GM12874 (cell line): ENCODE data around the gene SLC6A17.

Experiments
- TF ChIP-seq, protein P1 (sequence below): IDR thresholded peaks from 2 replicates; pipeline ENCODE4 v1.5.1; 2011; ENCODE audit warnings: low read depth, mild to moderate bottlenecking, control low read depth, low read length, moderate library complexity; ENCODE audit not compliant: insufficient read depth

The SLC6A17 gene

DNA sequence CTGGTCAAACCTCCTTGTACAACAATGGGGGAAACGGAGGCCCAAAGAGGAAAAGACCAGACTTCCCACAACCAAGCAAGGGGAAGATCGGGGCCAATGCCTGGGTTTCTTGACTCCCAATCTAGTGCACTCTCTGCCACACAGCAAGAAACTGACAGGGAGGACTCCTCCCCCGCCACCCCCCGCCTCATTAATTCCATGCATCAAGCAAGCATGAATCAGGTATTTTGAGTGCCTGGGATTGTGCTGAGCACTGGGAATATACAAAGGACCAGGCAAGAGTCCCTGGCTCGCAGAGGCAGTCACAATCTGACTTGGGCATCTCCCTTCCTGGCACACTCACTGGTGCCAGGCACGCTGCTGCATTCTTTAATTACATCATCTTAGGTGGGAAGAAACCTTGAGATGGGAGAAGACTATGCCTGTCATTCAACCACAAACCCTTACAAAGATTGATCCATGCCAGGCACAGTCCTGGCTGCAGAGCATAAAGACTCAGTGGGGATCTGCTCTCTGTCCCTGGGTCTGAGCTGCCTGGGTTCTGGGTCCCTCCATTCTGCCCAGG, 55.4 kb downstream of the SLC6A17 start:
- TF ChIP-seq, protein P1, sequence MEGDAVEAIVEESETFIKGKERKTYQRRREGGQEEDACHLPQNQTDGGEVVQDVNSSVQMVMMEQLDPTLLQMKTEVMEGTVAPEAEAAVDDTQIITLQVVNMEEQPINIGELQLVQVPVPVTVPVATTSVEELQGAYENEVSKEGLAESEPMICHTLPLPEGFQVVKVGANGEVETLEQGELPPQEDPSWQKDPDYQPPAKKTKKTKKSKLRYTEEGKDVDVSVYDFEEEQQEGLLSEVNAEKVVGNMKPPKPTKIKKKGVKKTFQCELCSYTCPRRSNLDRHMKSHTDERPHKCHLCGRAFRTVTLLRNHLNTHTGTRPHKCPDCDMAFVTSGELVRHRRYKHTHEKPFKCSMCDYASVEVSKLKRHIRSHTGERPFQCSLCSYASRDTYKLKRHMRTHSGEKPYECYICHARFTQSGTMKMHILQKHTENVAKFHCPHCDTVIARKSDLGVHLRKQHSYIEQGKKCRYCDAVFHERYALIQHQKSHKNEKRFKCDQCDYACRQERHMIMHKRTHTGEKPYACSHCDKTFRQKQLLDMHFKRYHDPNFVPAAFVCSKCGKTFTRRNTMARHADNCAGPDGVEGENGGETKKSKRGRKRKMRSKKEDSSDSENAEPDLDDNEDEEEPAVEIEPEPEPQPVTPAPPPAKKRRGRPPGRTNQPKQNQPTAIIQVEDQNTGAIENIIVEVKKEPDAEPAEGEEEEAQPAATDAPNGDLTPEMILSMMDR = no peak

DNA sequence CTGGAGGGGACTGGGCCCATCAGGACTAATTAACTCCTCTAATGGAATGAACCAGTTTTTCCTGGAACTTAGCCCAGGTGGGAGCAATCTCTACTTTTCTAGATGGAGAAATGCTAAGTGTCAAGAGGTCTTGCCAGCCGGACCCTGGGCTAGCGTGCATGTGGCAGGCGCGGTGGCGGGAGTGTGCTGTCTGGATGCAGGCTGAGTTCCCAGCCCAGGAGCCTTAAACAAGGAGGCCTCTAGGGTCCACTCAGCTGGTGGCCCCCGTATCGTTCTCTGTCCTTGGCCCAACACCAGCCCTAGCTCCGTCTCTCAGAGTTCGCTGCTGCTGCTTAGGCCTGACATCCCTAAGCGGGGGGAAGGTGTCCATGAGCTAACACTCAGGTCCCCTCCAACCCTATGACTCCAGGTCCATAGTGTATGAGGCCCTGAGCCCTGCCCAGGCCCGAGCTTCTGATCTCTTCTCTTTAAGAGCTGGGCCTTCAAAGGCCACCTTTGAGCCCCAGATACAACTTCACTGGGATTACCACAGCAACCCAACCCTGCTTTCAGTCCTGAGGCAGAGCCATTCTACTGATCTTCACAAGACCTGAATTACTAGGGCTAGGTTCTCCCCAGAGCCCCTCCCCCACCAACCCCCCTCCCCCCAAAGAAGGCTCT, 56.1 kb downstream of the SLC6A17 start:
- TF ChIP-seq, protein P1 = no peak

DNA sequence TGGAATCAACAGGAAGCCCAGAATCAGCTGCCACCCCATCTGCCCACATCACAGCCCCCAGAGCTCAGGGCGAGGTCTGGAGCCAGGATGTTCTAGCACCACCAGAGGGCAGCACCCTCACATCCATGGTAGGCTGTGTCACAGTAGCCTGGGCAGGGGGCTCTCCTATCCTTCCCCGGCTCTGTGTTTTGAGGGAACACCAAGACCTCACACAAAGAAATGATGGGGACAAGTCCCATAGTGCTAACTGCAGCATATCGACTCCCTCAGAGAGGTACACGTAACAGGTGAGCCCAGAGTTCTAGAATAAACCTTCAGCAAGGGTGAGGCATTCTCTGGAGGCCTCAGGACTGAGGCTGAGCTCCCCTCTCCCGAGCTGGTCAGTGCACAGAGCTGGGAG, 57.5 kb downstream of the SLC6A17 start:
- TF ChIP-seq, protein P1 = peak; percentile 85

DNA sequence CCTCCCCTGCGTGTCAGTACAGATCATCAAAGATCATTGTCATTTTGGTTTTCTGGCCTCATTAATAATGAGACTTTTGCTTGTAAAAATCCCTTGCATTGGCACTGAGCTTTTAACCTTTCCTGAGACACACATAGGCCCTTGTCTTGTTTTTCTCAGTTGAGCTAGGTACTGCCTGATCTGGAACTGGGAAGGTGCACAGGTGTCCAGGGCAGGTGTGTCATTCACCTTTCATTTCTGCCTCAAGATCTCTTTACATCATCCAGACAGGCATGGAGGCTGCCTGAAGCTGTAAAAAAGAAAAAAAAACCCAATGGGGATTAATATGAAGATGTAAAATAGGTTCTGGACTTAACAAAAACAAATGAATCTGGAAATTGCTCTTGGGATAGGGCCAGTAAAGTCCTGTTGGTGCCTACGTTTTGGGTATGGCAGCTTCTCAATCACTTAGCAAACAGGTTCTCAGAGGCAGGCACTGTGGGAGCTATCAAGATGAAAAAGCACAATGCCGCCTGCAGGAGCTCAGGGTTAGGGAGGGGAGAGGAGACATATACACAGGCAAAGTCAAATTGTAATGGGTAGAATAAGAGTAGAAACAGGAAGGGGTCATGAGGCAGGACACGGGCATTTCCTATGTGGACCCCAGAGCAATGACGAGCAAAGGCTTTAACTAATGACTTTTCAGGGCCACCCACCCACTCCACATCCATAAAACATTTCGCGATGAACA, 58.8 kb downstream of the SLC6A17 start:
- TF ChIP-seq, protein P1 = no peak

DNA sequence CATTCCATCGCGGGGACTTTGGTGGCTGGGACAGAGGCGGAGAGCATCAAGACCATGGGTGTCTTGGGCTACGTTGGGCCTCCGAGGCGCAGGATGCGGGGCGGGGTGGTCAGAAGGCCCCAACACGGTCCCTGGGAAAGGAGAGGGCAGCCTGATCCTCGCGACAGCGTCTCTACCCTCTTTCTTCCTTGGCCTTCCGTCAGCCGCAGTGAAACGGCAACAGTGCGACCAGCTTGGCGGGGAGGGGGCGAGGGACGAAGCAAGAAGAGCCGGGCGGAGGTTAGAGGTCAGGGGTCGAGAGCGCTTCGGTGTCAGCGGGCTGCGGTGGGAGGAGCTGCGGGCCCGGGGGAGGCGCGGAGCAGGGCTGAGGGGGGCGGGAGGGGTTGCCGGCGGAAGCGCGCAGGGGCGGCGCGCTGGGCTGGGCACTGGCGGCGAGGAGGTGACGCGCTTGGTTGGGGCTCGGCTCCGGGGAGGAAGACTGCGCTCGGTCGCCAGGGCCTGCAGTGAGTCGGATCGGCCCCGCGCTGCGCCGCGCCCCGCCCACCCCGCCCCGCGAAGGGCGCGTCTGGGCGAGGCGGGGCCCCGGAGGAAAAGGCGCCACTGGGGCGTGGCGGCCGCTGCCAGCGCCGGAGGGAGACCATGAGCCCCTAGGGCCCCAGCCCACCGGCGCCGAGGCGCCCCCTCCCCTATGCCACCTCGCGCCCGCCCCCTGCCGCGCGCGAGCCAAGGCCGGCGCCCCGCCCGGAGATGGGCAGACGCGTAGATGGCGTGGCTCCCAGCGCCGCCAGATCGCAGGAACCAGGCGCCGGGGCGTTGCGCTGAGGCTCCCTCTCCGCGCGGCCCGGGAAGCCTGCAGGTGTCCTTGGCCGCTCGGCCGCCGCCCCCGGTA, 59.7 kb downstream of the SLC6A17 start, which contains the start of gene KCNC4:
TSS of gene KCNC4 (plus strand) at position 600 of the 889 bp plus-strand sequence. CDS start 1,186 bp downstream, outside the sequence.
- TF ChIP-seq, protein P1 = no peak

DNA sequence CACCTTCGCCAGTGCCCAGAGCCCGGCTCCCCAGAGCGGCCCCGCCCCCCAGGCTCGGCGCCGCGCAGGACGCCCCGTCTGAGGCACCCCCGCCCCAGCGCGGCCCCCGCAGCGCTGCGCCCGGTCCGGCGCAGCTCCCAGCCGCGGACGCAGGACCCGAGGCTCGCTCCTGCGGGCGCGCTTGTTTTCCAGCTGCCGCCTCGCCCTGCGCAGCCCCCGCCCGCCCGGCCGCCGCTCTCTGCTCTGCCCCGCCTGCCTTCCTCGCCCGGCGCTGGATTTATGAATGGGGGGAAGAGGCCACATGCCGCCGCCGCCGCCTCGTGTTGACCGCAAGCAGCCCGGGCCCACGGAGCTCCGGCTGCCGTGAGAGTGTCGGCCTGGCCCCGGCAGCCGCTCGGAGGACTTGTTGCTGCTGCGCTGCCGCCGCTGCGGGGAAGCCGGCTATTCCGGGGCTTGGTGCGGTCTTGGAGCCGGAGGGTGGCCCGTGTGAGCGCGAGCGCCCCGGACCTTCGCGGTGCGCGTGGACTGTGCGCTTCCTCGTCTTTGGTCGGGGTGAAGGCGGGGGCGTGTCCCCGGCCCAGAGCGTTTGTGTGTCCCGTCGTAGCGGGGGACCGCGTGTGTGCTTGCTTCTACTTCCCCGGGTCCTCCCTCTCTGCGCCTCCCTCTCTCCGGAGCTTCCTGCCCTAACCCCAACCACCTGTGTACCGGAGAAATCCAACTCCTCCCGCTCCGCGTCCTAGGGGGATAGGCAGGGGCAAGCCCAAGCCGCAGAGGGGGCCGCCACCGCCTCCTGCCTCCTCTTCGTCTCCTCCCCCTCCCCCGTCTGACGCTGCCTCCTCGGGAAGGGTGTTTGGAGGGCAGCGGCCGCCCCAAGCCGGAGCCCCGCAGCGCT, 60.6 kb downstream of the SLC6A17 start:
- TF ChIP-seq, protein P1 = no peak
